Sigmoid colon (tissue), 7 donors: Measurements from ENCODE around the gene ADAMTSL1. TPM values are rescaled to one million over a fixed set of nuclear protein-coding genes. Genes with fewer than 3 reads are reported as not detected.

Source experiments
- DNase-seq: peaks from one replicate; pipeline ENCODE4 v3.0.0-alpha.2; 2019
- H3K27ac ChIP-seq, 4 donors: fragments of 200-600 bp; sonication (generic); one replicate each; pipeline ENCODE4 v1.5.1; 2016 to 2019; ENCODE audit warnings: mild to moderate bottlenecking in 1 of 4
- H3K27me3 ChIP-seq, 3 donors: fragments of 200-600 bp; sonication (generic); one replicate each; pipeline ENCODE4 v1.5.1; 2019; ENCODE audit warnings: mild to moderate bottlenecking in 1 of 3
- H3K36me3 ChIP-seq, 4 donors: fragments of 200-600 bp; sonication (generic); one replicate each; pipeline ENCODE4 v1.5.1; 2016 to 2019
- H3K4me1 ChIP-seq, 4 donors: fragments of 200-600 bp; sonication (generic); one replicate each; pipeline ENCODE4 v1.5.1; 2017 to 2019
- H3K4me3 ChIP-seq, 4 donors: fragments of 200-600 bp; sonication (generic); one replicate each; pipeline ENCODE4 v1.5.1; 2017 to 2019; ENCODE audit warnings: mild to moderate bottlenecking in 2 of 4, moderate library complexity in 1 of 4
- H3K9me3 ChIP-seq, 4 donors: fragments of 200-600 bp in 3 of 4; sonication (generic) in 3 of 4; one replicate each; pipeline versions ENCODE4 v1.5.1 to v1.6.1; 2013 to 2019
- EP300 ChIP-seq, 4 donors: sonication (generic); formaldehyde crosslinking; IDR thresholded peaks; one replicate each; pipeline ENCODE4 v1.6.1; 2017; ENCODE audit warnings: antibody characterized with exemption in 4 of 4
- POLR2A ChIP-seq, 2 donors: fragments of 450-650 bp; IDR thresholded peaks; one replicate each; pipeline ENCODE4 v1.6.1; 2016; ENCODE audit warnings: antibody characterized with exemption in 2 of 2, mild to moderate bottlenecking in 2 of 2, moderate library complexity in 2 of 2
- POLR2AphosphoS5 ChIP-seq, 4 donors: sonication (generic); formaldehyde crosslinking; IDR thresholded peaks; one replicate each; pipeline ENCODE4 v1.6.1; 2017; ENCODE audit warnings: antibody characterized with exemption in 4 of 4
- WGBS, 2 donors: extraction: QIAGEN DNeasy Blood & Tissue Kit; methylation state at CpG; one replicate each; pipeline ENCODE4 v1.1.7; 2013; 5-methylcytosine and 5-hydroxymethylcytosine counted together
- intact Hi-C: fragments of 100-400 bp; cut with DNase I; formaldehyde crosslinking; loops from one replicate; pipeline ENCODE4 v1.15.1; 2023
- polyA plus RNA-seq, 3 donors: library from polyadenylated mRNA; stranded (reverse); fragments of 200-250 nt; gene quantifications; one replicate each; pipeline ENCODE4 v1.2.3, GENCODE V29; 2013
- total RNA-seq, 4 donors: library from RNA; depleted of rRNA; stranded (reverse); fragments of >200 nt; gene quantifications; one replicate each; pipeline ENCODE4 v1.1.0, GENCODE V29; 2016
- TF ChIP-seq, protein P1 (sequence below), 4 experiments: fragments of 450-650 bp in 3 of 4; fragments of 200-600 bp in 1 of 4; IDR thresholded peaks; one replicate each; pipeline ENCODE4 v1.5.1; 2016 to 2019; ENCODE audit warnings: antibody characterized with exemption in 4 of 4, mild to moderate bottlenecking in 3 of 4, moderate library complexity in 2 of 4
- donor health status: healthy with polysubstance abuse.
- donor health status: Bipolar disorder and iron deficiency.
- donor health status: healthy.

The ADAMTSL1 gene
- total and polyA plus RNA-seq, 7 donors, result 1.4 to 13.6 (median 6.5) TPM

GRCh38 chr9:18935541-18935940, 461.6 kb downstream of the ADAMTSL1 start:
- Histone ChIP-seq H3K36me3 (no peaks in the 10 kb centered on the region), H3K27ac (no peak overlapping the region), H3K27me3 (no peaks in the 10 kb centered on the region), H3K4me1 (no peaks in the 10 kb centered on the region), H3K9me3 (no peaks in the 10 kb centered on the region), H3K4me3 (no peak overlapping the region)
- intact Hi-C loops, result no loop called here
- 86 to 89% methylated on average over 2 of the region's 2 CpGs for WGBS, 2 donors
- no peak for DNase-seq
- TF ChIP-seq EP300 (IDR thresholded peaks at IDR 0.05) (no peak), POLR2A (IDR thresholded peaks at IDR 0.05) (no peak), POLR2AphosphoS5 (IDR thresholded peaks at IDR 0.05) (no peak)
- TF ChIP-seq, protein P1, sequence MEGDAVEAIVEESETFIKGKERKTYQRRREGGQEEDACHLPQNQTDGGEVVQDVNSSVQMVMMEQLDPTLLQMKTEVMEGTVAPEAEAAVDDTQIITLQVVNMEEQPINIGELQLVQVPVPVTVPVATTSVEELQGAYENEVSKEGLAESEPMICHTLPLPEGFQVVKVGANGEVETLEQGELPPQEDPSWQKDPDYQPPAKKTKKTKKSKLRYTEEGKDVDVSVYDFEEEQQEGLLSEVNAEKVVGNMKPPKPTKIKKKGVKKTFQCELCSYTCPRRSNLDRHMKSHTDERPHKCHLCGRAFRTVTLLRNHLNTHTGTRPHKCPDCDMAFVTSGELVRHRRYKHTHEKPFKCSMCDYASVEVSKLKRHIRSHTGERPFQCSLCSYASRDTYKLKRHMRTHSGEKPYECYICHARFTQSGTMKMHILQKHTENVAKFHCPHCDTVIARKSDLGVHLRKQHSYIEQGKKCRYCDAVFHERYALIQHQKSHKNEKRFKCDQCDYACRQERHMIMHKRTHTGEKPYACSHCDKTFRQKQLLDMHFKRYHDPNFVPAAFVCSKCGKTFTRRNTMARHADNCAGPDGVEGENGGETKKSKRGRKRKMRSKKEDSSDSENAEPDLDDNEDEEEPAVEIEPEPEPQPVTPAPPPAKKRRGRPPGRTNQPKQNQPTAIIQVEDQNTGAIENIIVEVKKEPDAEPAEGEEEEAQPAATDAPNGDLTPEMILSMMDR (IDR thresholded peaks at IDR 0.05), result no peak

- Histone ChIP-seq H3K27me3 (no peaks in the 10 kb centered on the region), H3K36me3 (no peaks in the 10 kb centered on the region), H3K4me1 (no peaks in the 10 kb centered on the region), H3K9me3 (no peaks in the 10 kb centered on the region), H3K27ac (no peak overlapping the region), H3K4me3 (no peak overlapping the region)
- DNase-seq, result no peak
- WGBS, 2 donors, result 60 to 81% methylated on average over 7 of the region's 7 CpGs
- TF ChIP-seq POLR2A (IDR thresholded peaks at IDR 0.05), result no peak
- TF ChIP-seq EP300 (IDR thresholded peaks at IDR 0.05), result no peak
- no peak for TF ChIP-seq POLR2AphosphoS5 (IDR thresholded peaks at IDR 0.05)
- TF ChIP-seq, protein P1 (IDR thresholded peaks at IDR 0.05), result no peak
- intact Hi-C loops, result no loop called here
Observed at GRCh38 chr9:18936094-18936871, 462.3 kb downstream of the ADAMTSL1 start.

DNA sequence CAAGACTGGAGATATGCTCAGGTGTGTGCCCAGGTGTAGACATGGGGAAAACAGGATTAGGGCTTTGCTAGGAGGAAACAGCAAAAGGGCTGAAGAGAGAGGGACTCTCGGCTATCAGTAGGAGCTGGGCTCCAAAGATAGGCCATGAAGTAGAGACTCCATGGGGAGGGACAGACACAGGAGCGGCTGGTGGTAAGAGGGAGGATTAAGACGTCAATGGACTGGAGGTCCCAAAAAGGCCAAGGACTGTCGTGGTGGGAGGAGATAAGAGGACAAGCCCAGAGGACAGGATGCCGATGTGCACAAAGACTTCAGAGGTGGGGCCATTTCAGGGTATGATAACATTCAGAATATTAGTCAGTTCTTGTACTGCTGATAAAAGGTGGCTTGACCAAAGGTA, 466.0 kb downstream of the ADAMTSL1 start:
- no peaks in the 10 kb centered on the region for H3K4me1 ChIP-seq
- 94 to 95% methylated on average over 5 of the region's 5 CpGs for WGBS, 2 donors

GRCh38 chr9:18941060-18941740, 467.2 kb downstream of the ADAMTSL1 start:
- Histone ChIP-seq H3K27me3 (no peaks in the 10 kb centered on the region), H3K36me3 (no peaks in the 10 kb centered on the region), H3K4me1 (no peaks in the 10 kb centered on the region), H3K9me3 (no peaks in the 10 kb centered on the region), H3K27ac (no peak overlapping the region), H3K4me3 (no peak overlapping the region)
- intact Hi-C loops, result no loop called here
- TF ChIP-seq POLR2A (IDR thresholded peaks at IDR 0.05) (no peak), POLR2AphosphoS5 (IDR thresholded peaks at IDR 0.05) (no peak), EP300 (IDR thresholded peaks at IDR 0.05) (no peak)
- TF ChIP-seq, protein P1 (IDR thresholded peaks at IDR 0.05), result no peak
- 94 to 96% methylated on average over 8 of the region's 8 CpGs for WGBS, 2 donors
- no peak for DNase-seq

More for the DNA sequence above, 466.0 kb downstream of the ADAMTSL1 start:
- no peak for DNase-seq
- intact Hi-C loops, result no loop called here
- Histone ChIP-seq H3K27me3 (no peaks in the 10 kb centered on the region), H3K36me3 (no peaks in the 10 kb centered on the region), H3K27ac (no peak overlapping the region), H3K4me3 (no peak overlapping the region), H3K9me3 (no peaks in the 10 kb centered on the region)
- TF ChIP-seq, protein P1 (IDR thresholded peaks at IDR 0.05), result no peak
- no peak for TF ChIP-seq EP300 (IDR thresholded peaks at IDR 0.05)
- no peak for TF ChIP-seq POLR2A (IDR thresholded peaks at IDR 0.05)
- TF ChIP-seq POLR2AphosphoS5 (IDR thresholded peaks at IDR 0.05), result no peak
